GM19395 (cell line): ENCODE measurements around the gene WDFY2.

Experiments
- ATAC-seq: cut with Tn5 transposase; IDR thresholded peaks from one replicate; pipeline ENCODE4 v1.9.1; 2021; ENCODE audit warnings: mild to moderate bottlenecking, moderate library complexity; ENCODE audit not compliant: unreplicated experiment

Gene WDFY2

DNA sequence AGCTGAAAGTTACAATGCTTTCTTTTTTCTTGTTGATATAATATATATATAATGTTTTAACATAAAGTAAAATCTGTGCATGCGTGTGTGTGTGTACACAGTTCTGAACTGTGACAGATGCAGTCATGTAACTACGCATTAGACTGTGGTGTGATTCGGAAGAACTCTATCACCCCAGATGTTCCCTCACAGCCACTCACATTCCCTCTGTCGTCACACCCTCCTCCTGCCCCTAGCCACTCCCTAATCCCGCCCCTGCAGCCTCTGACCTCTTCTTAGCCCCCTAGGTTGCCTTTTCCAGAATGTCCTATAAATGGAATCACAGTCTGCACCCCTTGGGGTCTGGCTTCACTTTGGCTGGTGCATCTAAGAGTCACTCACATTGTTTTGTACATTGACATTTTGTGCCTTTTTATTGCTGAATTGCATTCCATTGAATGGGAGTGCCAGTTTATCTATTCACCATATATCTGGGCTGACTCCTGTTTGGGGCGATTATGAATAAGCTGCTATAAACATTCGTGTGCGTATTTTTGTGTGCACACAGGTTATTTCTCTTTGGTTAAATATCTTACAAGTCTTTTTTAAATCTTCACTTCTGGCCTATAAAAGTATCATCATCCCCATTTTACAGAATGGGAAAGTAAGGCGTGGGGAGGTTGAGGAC lies 199.3 kb downstream of the WDFY2 start:
- no peak for ATAC-seq

DNA sequence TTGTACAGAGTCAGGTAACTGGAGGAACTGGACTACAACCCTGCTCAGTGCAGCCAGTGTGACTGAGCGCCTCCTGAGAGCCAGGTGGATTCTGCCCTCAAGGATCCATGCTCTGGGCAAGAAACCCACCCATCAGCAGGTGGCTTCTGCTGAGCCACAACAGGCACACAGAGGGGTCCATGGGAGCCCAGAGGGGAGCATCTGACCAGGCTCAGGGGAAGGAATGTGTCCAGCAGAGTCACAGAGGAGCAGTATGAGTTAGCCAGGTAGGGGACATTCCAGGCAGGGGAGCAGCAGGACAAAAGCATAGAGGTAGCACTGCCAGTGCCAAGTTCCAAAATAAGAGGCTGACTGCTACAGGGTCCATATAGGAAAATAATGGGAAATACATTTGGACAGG lies 199.8 kb downstream of the WDFY2 start:
- ATAC-seq = no peak

DNA sequence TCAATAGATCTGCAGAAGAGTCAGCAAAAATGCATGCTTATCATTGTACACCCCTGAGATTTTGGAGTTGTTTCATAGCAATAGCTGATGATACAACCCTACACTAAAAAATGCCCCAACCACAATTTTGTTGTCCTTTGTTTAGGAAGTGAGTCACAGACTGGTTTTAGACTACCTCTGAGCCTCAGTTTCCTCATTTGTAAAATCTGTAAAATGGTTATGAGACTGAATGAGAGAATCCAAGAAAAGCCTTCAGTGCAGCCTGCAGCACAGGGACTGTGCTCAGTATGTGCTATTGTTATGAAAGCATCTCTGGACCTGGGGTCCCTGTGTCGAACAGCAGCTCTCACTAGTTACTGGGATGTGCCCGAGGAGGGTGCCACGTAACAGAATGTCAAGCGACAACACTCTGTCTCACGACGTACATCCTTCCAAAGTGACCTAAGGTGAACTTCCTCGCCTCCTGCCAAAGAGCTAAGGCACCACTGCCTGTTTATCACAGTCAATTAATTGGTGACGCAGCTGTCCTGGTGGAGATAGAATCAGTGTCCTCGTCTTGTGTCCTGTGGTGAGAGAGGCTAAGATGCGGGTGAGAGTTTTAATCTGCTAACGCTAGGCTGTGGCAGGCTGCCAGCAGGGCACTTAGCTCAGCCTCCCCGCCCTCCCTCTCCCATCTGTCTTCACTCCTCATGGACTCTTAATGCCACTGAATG lies 201.6 kb downstream of the WDFY2 start:
- no peak for ATAC-seq

DNA sequence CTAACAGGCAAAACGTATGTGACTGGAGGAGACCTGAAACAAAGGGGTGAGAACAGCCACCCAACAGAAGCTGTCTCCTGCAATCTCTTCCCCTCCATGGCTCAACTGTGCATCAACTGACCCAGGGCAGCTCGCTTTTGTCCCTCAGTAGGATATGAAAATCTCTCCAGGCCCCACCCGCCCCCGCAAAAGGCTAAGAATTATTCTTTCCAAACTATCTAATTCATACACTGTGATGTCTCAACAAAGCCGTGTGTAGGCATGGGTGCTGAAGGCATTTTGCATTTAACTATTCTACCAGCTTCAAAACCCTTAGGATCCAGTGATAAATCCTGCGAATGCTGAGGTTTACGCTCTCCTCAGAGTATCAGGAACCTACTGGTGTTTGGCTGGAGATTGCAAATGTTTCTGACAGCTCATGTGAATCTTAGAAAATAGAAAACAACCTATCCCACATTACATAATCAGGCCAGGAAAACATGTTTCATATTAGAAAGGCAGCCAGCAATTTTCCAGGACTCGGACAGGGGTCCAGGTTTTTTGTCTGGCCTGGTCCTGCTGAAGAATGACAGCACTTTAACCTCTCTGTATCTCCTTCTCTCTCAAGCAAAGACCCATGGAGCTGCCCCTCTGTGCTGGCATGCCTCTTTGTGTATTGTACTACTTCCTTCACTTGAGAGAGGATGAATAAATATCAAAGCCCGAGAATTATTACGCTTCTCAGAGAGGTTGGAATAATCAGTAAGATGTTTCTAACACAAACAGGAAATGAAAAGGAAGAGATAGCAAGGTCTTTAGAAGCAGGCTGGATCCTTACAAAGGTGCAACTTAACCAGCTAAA lies 202.4 kb downstream of the WDFY2 start:
- ATAC-seq = no peak

DNA sequence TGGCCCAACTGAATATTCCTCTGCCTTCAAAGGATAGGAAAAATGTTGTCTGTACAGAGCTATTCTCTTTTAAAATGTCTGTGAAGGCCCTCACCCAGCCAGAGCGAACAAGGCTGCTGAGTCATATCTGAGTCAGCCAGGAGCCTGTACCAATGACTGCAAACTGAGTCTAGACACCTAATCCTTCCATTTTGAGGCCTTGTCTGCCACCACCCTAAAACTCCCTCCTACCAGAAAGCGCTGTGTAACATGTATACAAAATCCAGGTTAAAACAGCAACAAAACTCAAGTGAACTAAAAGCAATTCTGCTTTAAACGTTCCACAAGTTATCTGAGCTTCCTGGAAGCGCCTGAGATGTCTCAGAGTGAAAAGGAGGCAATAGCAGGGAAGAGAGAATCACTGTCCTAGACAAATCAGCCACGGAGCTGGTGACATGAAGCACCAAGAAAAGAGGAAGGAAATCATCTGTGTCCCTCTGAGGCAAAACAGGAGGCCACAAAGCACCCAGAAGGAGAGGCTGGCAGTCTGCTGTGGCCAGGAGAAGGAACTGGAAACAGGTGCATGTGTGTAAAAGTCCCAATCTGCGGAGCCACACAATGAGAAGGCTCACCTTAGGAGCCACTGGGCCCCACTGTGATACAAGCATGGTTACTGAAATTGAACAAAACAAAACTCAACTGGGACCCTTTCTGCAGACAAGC lies 209.5 kb downstream of the WDFY2 start:
- ATAC-seq = peak; percentile 71

DNA sequence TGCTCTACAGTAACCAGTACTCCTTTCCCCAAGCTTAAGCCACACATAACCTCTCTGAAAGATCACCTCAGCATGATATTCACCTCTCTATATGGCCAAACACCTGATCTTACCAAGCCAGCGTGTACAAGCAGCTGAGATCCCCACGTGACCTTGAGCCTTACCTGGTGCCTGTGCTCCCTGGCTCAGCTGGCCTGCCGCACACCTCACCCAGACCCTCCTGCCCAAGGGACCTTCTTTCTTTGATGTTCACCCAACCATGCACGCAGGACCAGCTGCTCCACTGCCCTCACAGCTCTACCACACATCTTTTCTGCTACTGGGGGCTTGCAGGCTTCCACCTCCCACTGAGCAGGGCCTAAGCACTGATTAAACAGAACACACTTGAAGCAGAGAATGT lies 210.7 kb downstream of the WDFY2 start:
- ATAC-seq = no peak

DNA sequence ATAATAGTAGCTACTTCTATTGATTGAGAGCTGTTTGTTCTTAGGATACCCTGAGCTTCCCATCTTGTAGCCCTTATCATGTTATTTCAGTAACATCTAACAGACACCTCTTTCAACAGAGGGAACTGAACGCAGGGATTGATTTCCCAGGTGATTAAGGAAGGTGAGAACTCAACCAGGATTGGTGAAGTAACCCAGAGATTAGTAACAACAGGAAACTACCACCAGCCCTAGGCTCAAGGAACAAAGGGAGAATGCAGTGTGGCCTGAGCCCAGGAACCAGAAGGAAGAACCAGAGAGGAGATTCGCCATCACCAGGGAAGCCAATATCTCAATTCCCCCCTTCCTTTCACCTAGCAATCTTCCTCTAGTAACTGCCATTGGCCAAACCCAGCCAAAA lies 211.2 kb downstream of the WDFY2 start:
- ATAC-seq = no peak

DNA sequence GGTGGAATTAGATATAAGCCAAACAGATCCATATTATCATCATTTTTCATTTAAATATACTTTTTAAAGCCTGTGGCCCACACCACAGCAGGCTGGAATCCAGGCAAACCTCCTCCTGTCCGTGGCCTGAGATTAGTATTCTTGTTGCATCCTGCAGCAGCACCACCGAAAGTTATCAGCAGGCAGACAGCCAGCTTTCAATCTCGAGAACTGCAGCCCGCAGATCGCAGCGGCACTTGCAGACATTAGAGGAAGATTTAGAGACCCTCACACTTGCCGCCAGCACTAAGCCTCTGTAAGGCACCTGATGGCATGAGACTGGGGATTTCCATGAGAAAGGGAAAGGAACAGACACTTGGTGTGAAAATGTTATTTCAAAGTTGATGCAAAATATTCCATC lies 212.3 kb downstream of the WDFY2 start:
- ATAC-seq = no peak

DNA sequence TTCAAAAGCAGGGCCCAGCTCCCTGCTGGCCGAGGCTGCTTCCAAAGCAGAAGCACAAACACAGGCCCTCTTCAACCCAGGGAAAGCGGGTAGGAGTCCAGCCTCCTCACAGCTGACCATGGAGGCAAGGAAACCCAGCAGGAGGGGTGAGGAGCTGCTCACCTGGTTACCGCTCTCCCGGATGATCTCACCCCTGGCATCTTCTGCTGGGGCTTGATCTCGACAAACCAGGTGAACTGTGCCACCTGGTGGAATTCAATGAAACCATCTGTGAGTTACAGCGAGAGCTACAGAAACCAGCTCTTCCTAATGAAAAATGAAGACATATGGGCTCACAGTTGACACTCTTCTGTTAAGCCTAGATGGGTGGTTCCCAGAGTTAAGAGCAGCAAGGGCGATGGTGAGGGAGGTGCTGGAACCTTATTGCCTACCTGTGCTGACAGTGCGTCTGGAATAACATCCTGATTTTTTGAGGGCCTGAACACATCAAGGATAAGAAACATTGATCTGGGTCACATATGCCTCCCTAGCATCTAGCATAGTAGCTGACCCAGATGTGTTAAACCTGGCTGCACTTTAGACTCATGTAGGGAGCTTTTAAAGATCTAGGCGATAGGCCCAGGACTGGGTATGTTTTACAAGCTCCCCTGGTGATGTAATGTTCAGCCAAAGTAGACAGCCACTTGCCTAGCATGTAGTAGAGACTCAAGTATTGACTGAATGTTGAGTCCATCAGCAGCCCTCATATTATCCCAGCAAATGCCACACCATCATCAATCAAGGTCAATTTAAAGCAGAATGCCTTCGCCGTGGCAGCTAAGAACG lies 213.6 kb downstream of the WDFY2 start:
- ATAC-seq = peak; percentile 70

DNA sequence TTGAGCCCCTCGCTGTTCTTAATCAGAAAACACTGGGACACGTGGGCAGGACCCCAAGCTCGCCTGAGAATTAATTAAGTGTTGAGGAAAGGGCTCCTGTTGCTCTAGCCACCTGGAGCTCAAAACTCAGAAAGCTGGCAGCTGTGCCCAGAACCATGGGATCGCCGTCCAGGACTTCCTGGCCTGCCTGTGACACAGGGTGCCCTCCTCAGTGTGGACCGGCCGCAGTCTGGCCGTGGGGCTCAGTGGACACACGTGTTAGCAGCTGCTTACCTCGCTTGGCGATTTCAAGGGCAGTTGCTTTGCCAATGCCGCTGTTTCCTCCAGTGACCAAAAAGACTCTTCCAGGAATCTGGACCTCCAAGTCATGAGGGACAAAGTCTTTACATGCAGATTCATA lies 215.0 kb downstream of the WDFY2 start:
- no peak for ATAC-seq

DNA sequence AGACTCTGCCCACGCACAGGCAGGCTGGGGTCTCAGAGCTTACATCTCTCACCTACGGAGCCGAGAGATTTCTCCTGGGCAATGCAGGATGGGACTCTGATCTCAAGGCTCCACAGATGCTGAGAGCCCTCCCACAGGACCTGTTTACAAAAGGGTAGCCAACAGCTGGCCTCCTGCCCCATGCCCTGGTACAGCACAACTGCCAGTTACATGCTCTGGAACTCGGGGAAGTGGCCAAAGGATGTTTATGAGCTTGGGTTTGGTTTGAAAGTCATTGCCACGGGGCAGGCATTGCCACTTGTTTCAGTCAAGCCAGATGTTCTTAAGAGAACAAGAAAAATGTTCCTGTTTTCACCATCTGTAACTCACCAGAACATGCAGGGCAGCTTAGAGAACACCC lies 216.2 kb downstream of the WDFY2 start:
- ATAC-seq = no peak

DNA sequence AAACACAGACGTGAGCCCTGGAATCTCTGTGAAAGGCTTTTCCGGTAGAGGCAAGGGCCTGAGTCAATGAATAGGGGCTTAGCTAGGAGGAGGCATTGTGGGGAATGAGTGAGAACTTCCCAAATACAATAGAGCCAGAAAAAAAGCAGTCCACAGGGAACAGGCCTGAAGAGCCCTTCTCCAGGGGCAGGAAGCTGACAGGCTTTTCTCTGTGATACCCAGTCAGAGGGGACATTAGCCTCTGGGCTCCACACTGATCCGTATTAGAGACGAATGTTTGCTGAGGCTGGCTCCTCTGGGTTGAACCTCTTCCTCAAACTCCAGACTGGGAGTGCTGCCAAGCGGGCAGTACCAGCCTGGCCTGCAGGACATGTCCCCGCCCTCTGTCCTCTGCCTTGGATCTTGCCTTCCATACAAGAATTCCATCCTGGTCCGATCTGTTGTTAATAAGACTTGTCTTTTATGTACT lies 217.4 kb downstream of the WDFY2 start:
- no peak for ATAC-seq

DNA sequence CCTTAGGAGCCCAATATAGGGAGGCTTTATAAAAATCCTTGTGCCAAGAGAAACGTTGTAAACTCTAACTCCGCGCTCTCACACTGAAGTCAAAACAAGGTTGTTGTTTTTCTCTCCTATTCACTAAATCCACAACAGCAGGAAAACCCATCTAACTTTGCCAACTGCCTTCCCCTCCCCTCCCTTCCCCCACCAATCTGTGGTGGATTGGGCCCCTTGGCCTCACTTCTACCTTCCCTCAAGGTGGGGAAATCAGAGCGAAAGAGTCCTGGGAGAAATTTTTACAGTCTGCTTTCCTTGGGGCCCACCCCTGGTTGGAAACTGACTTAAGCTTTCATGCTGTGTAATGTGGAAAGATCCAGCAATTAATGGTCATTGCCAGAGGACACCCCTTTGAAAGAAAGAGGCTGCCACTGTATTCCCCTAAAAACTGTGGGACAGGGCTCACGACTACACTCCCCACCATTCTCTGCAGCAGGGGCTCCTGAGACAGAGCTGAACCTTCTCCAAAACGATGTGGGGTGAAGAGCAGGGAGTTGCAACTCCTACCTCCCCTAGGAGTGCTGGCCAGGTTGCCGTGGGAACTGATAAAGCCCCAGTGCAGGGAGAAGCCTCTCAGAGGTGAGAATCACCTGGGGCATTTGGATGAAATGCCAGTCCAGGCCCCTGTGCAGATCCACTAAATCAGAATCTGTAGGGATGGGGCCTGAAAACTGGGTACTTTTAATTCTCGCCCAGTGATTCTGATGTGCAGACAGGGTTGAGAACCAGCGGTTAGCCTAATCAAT lies 218.6 kb downstream of the WDFY2 start:
- no peak for ATAC-seq

DNA sequence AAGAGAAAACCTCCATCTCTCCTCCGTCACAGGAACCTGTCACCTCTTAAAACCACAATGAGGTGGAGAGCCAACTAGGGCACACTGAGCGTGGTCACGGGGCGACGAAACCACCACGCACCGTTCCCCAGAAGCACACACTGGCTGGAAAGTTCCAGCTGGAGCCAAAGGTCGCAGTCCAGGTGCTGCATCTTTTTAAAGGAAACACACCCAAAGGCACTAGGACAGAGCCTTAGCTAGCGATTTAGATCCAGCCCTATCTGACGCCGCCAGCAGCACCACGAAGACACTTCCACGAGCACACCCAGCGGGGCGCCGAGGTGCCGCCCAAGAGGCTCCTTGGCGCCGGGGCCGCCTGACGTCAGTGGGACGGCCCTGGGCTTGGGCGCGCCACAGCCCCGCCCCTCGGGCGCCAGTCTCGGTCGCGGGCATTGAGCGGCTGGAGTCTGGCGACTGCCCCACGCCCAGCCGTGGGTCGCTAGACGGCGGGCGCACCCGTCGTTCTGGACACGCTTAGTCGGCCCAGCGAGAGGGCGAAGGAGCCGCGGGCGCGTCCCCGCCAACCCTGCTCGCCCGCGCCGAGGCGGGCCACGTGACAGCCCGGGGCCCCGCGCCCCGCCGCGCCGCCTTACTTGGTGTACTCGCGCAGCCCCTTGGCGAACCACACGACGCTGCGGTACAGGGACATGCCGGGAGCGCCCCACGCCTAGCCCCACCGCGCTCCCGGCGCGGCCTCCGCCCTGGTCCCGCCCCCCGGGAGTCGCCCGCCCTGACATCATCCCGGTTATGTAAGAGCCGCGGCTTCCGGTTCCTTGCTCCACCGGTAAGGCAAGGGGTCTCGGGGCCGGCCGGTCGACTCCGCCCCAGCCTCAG lies 219.4 kb downstream of the WDFY2 start, which contains the start of gene DHRS12:
TSS of gene DHRS12 (minus strand) at position 742 of the 873 bp plus-strand sequence. CDS start 4,504 bp downstream, outside the sequence.
- peak; percentile 90 for ATAC-seq

DNA sequence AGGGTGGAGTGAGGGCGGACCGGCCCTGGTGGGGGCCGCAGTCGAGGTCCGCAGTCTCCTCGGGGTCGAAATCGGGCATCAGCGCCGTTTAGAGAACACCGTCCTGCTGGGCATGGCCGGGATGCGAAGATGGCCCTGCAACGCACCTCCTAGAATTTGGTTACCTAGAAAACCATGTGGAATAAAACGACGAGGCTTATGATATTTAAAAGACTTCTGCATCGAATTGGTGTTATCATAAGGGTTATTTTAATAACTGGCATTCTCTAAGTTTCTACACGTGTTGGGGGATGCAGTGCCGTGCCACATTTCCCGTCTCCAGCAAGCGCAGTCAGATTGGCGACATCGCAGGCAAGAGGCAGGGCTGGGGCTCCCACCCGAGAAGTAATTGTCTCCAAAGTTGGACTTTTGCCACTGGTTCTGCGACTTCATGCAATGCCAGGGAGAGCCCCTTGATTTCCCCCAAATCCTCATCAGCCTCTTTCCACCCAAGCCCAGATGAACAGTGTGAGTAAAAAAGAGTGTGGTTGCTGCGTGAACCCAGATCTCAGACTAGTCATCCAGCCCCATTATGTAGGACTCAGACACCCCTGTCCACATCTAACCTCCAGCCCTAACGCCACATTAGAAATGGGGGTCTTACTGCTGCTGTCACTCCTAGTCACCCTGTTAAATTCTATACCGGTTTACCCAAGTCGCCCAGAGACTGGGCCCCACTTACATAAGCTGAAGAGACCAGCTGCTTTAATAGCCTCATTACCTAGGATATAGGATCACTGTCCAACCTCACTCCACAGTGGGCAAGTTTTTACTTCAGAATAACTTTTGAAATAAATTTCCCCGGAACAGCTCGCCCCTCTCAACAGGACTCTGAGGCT lies 220.3 kb downstream of the WDFY2 start:
- peak; percentile 7 for ATAC-seq

DNA sequence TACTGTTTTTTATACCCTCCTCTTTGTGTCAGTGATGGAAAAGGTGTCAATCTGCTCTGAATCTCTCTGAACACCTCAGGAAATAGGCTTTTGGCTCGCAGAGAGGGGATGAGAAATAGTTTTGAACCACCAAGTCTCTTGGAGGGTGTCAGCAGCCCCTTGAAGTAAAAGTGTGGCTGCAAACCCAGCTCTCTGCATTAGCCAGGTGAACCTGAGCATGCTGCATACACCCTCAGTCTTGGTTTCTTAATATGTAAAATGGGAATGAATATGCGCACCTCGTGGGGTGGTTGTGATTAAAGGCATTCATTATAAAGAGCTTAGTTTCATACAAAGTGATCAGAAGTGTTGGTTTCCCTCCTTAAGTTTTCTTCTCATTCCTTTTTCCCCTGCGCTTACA lies 221.1 kb downstream of the WDFY2 start:
- ATAC-seq = no peak

DNA sequence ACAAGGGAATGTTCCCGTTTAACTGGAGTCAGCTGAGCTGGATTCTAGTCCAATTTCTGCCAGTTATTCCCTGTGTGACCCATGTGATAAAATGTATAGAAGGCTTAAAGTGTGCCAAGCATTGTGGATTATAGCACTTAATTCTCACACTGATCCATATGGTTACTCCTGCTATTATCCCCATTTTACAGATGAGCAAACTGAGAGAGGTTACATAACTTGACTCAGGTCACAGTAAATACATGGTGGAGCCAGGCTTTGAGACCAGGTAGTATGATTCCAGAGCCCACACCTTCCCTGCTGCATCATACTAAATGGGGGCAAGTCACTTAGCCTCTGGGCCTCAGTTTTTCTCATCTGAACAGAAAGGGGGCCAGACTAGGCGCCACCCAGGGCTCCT lies 221.7 kb downstream of the WDFY2 start:
- no peak for ATAC-seq
